Myocyte (in vitro differentiated cells): ENCODE data around the gene SPACDR. TPM values are rescaled to one million over a fixed set of nuclear protein-coding genes. Genes with fewer than 3 reads are reported as not detected.
"Not testable (repeated sequence)": the region's sequence is repeated elsewhere in the genome, so short reads cannot be mapped to it uniquely, and the experiment has no call there.

ENCODE experiments used
- DNase-seq: peaks from one replicate; pipeline ENCODE4 v3.0.0-alpha.2; 2012; ENCODE audit warnings: low read depth
- polyA plus RNA-seq: library from polyadenylated mRNA; unstranded; fragments of >200 nt; gene quantifications from one replicate; pipeline ENCODE4 v1.2.1, GENCODE V29; 2012; ENCODE audit warnings: missing spikeins
- total RNA-seq: library from RNA; depleted of rRNA; stranded (reverse); fragments of >200 nt; gene quantifications from 2 replicates; pipeline ENCODE4 v1.2.3, GENCODE V29; 2014

Gene SPACDR, protein sequence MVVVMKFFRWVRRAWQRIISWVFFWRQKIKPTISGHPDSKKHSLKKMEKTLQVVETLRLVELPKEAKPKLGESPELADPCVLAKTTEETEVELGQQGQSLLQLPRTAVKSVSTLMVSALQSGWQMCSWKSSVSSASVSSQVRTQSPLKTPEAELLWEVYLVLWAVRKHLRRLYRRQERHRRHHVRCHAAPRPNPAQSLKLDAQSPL
- 0.31 and 0.48 TPM in 2 replicates for total RNA-seq
- 0.55 TPM for polyA plus RNA-seq

DNA sequence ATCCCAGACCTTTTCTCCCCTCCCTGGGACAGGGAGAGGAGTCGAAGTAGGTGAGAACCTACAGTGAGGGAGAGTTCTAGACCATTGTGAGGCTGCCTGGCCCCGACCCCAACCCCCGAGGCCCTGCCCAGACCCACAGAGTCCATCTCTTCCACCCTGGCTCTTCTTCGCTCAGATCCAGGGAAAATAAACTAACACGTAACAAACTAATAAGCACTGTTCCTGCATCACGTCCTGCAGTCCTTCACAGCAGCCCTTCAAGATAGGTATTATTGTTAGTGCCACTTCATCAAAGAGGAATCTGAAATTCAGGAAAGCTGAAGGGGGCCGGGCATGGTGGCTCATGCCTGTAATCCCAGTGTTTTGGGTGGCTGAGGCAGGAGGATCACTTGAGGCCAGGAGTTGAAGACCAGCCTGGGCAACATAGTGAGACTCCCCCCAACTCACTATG is at the start of gene SPACDR:
TSS of gene SPACDR (minus strand) at position 51 of the 451 bp plus-strand sequence. CDS start 235 bp downstream, outside the sequence.
- DNase-seq, result no peak

DNA sequence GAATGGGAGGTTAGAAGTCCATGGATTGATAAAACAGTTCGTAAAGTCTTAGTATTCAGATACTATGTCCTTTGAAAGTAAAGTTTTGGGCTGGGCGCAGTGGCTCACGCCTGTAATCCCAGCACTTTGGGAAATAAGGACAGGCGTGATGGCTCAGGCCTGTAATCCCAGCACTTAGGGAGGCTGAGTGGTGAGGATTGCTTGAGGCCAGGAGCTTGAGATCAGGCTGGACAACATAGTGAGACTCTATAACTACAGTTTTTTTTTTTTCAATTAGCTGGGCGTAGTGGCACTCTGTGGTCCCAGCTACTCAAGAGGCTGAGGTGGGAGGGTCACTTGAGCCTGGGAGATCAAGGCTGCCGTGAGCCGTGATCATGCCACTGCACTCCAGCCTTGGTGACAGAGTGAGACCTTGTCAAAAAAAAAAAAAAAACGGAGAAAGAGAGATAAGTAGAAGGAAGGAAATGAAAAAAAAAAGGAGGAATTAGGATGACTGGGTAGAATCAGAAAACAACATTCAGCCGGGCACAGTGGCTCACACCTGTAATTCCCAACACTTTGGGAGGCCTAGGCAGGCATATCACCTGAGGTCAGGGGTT is 49.3 kb upstream of the SPACDR start:
- no peak for DNase-seq

DNA sequence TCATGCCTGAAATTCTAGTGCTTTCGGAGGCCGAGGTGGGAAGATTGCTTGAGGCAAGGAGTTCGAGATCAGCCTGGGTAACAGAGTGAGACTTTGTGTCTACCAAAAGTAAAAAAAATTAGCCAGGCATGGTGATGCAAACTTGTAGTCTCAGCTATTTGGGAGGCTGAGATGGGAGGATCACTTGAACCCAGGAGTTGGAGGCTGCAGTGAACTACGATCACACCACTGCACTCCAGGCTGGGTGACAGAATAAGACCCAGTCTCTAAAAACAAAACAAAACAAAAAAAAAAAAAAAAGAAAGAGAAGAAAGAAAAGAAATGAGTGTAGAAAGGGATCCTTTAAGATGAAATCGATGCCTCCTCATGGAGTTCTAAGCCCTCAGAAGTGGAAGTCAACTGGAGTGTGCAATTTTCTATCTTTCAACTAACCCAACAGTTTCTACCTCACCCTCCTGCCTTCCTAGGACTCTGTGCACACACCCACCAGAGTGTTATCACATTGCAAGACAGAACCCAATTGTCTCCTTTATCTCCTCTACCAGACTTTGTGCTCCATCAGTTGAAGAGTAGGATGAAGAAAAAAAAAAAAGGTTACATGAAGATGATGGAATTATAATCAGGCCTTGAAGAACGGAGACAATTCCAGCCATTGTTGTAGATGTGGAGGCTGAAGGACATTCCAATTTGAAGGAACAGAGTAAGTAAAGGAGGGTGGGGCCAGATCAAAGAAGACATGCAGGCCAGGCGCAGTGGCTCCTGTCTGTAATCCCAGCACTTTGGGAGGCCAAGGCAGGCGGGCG is 46.6 kb upstream of the SPACDR start:
- DNase-seq, result no peak

GRCh38 chr7:100509231-100509630 is 45.2 kb upstream of the SPACDR start:
- DNase-seq, result peak; percentile 62

DNA sequence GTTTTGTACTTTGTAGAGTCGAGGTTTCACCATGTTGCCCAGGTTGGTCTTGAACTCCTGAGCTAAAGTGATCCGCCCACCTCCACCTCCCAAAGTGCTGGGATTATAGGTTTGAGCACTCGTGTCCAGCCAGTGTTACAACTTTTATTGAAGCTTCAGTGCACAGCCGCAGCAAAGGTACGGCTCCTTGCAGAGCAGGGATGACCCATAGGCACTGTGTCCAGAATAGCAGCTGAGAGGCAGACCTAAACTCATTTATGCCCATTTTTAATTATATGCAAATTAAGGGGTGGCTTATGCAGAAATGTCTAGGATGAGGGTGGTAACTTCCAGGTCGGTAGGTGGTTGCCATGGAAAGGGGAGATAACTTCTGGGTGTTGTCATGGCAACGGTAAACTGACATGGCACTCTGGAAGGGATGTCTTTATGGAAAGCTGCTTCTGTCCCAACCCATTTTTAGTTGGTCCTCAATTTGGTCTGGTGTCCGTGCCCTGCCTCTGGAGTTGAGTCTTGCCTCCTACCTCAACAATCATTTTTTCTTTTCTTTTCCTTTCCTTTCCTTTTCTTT is 42.4 kb upstream of the SPACDR start:
- no peak for DNase-seq

DNA sequence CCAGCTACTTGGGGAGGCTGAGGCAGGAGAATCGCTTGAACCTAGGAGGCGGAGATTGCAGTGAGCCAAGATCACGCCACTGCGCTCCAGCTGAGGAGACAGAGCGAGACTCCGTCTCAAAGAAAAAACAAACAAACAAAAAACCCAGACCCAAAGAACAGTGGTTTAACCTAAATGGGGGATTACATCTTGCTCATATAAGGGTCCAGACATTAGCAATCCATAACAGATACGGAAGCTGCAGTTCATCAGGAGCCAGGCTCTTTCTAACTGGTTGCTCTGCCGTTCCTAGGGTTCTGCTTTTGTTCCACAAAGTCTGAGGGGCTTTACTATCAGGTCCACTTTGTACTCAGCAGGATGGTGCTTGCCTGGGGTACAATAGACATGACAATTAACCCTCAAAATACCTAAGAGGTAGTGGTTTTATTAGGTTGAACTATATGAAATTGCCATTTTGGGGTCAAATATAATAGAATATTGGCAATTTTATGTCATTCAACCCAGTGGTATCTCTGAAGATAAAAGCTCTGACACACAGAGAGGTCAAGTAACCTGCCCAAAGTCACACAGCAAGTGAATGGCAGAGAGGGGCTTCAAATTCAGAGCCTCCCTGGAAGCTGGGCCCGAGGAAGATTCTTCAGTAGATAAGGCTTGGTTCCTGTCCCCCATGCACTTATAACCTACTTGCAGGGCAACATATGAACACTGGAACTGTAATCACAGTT is 41.0 kb upstream of the SPACDR start:
- no peak for DNase-seq

GRCh38 chr7:100504031-100504430 is 40.0 kb upstream of the SPACDR start:
- DNase-seq, result not testable (repeated sequence)

GRCh38 chr7:100500743-100501142 is 36.7 kb upstream of the SPACDR start:
- DNase-seq, result not testable (repeated sequence)

DNA sequence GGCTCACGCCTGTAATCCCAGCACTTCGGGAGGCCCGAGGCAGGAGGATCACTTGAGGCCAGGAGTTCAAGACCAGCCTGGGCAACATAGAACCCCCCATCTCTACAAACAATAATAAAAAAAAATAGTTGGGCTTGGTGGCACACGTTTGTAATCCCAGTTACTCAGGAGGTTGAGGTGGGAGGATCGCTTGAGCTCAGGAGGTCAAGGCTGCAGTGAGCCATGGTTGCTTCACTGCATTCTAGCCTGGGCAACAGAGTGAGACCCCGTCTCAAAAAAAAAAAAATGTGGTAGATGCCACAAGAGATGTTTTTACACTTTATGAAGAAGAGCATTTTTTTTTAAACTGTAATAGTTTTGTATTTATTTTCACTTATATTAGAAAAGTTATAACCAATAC is 32.4 kb upstream of the SPACDR start:
- DNase-seq, result no peak

DNA sequence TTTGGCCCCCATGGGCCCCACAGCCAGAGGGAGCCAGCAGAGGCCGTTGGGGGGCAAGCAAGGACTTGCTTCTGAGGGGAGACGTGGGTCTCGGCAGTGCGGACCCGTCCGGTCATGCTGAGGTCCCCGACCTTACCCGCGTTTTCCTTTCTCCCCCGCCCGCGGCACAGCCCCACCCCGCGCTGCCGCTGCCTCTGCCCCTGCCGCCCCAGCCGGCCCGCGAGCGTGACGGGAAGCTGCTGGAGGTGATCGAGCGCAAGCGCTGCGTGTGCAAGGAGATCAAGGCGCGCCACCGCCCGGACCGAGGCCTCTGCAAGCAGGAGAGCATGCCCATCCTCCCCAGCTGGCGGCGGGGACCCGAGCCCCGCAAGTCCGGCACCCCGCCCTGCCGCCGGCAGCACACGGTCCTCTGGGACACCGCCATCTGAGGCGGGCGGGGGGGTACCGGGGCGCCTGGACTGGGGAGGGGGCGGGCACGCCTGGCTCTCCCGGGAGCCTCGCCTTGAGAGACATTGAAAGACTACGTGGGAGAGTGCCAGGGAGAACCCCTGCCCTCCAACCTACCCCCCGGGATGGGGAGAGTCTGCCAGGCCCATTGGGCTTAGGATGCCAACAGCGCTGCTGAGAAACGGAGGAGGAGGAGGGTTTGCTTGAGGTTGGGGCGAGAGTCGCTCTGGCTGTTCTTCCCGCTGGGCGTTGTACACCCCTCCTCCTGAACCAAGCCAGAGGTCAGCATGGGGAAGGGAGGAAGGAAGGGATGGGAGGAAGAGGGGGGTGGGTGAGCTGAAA is 29.6 kb upstream of the SPACDR start:
- DNase-seq, result no peak

DNA sequence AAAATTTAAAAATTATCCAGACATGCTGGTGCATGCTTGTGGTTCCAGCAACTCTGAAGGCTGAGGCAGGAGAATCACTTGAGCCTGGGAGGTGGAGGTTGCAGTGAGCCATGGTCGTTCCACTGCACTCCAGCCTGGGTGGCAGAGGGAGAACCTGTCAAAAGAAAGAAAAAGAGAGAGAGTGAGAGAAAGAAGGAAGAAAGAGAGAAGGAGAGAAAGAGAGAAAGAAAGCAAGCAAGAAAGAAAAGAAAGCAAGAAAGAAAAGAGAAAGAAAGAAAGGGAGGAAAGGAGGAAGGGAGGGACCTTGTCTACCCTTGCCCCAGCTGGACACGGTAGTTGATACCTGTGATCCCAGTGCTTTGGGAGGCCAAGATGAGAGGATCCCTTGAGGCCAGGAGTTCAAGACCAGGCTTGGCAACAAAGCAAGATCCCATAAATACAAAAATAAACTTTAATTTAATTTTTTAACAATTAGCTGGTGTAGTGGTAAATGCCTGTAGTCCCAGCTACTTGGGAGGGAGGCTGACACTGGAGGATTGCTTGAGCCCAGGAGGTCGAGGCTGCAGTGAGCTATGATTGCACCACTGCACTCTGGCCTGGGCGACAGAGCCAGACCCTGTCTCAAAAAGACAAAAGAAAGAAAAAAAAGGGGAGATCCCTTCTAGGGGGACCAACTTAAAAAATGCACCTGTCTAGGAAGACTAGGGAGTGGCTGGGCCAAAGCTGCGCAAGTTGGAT is 28.8 kb upstream of the SPACDR start:
- no peak for DNase-seq

GRCh38 chr7:100491192-100491578 is 27.1 kb upstream of the SPACDR start:
- no peak for DNase-seq

- DNase-seq, result no peak
Observed at GRCh38 chr7:100490483-100491191, 26.6 kb upstream of the SPACDR start.

- peak; percentile 94 for DNase-seq
Observed at GRCh38 chr7:100489824-100490223, 25.8 kb upstream of the SPACDR start.

- no peak for DNase-seq
Observed at GRCh38 chr7:100489121-100489520, 25.1 kb upstream of the SPACDR start.

DNA sequence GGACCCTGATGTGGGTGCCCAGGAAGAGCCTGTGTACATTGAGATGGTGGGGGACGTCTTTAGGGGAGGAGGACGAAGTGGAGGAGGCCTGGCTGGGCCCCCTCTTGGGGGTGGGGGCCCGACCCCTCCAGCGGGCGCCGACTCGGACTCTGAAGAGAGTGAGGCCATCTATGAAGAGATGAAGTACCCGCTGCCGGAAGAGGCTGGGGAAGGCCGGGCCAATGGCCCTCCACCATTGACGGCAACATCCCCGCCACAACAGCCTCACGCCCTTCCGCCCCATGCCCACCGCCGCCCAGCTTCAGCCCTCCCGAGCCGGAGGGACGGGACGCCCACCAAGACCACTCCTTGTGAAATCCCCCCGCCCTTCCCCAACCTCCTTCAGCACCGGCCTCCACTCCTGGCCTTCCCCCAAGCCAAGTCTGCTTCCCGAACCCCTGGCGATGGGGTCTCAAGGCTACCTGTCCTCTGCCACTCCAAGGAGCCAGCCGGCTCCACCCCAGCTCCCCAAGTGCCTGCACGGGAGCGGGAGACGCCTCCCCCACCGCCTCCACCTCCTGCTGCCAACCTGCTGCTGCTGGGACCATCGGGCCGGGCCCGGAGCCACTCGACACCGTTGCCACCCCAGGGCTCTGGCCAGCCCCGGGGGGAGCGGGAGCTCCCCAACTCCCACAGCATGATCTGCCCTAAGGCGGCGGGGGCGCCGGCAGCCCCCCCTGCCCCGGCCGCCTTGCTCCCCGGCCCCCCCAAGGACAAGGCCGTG is 24.5 kb upstream of the SPACDR start:
- no peak for DNase-seq

GRCh38 chr7:100486753-100487446 is 22.8 kb upstream of the SPACDR start:
- no peak for DNase-seq
